H1 (cell line): ENCODE data around the gene PDE6D. TPM values are rescaled to one million over a fixed set of nuclear protein-coding genes. Genes with fewer than 3 reads are reported as not detected.

Experiments
- CTCF ChIA-PET: fragments of 300-600 bp; sonication (Branson Sonifier 250); formaldehyde crosslinking; loops from one replicate; lab custom pipeline; 2021; ENCODE audit not compliant: partially characterized antibody; lab: Charles Lee
- POLR2A ChIA-PET: fragments of 300-600 bp; sonication (Branson Sonifier 250); formaldehyde crosslinking; loops from one replicate; lab custom pipeline; 2021; ENCODE audit warnings: inconsistent platforms; ENCODE audit not compliant: partially characterized antibody; lab: Charles Lee
- DNase-seq, 2 experiments: peaks; one replicate each; pipeline versions ENCODE4 v3.0.0 to v3.0.0-alpha.2; 2010 to 2022; ENCODE audit warnings: low spot score in 2 of 2, low read depth in 1 of 2, mixed read lengths in 1 of 2
- FAIRE-seq: peaks from 2 replicates; lab custom pipeline; 2011; peaks lifted over from hg19 to GRCh38; lab: Jason Lieb, UNC
- H2AFZ ChIP-seq: 2 replicates; pipeline ENCODE4 v1.8.1; 2012; ENCODE audit warnings: low read length, inconsistent platforms
- H2AK5ac ChIP-seq: 2 replicates; pipeline ENCODE4 v1.6.1; 2013; ENCODE audit warnings: low read depth, low read length
- H2BK120ac ChIP-seq: replicated peaks from 2 replicates; pipeline ENCODE3; 2013; ENCODE audit warnings: low read depth, low read length, inconsistent platforms
- H2BK12ac ChIP-seq: 2 replicates; pipeline ENCODE4 v1.6.1; 2013; ENCODE audit warnings: low read depth, low read length
- H2BK15ac ChIP-seq: 2 replicates; pipeline ENCODE4 v1.6.1; 2013; ENCODE audit warnings: low read length
- H2BK20ac ChIP-seq: 2 replicates; pipeline ENCODE4 v1.6.1; 2013; ENCODE audit warnings: low read length
- H2BK5ac ChIP-seq: 2 replicates; pipeline ENCODE4 v1.6.1; 2013; ENCODE audit warnings: low read depth, low read length
- H3K14ac ChIP-seq: 2 replicates; pipeline ENCODE4 v1.6.1; 2013; ENCODE audit warnings: inconsistent platforms; ENCODE audit not compliant: insufficient read length
- H3K18ac ChIP-seq: 2 replicates; pipeline ENCODE4 v1.6.1; 2013; ENCODE audit warnings: low read length; ENCODE audit errors: extremely low read depth
- H3K23ac ChIP-seq: 2 replicates; pipeline ENCODE4 v1.6.1; 2013; ENCODE audit warnings: inconsistent platforms; ENCODE audit not compliant: insufficient read length
- H3K23me2 ChIP-seq: 2 replicates; pipeline ENCODE4 v1.6.1; 2013; ENCODE audit warnings: low read depth, low read length
- H3K27ac ChIP-seq: 2 replicates; pipeline ENCODE4 v1.6.1; 2011; ENCODE audit warnings: low read depth, low read length, inconsistent platforms
- H3K27me3 ChIP-seq, 4 experiments: replicated peaks in 1 of 4; 1 replicate in 1 of 4; 2 replicates in 3 of 4; pipeline versions ENCODE4 v1.6.1 to v1.8.1; 2011 to 2013; ENCODE audit warnings: low read length in 3 of 4, mild to moderate bottlenecking in 3 of 4, inconsistent platforms in 2 of 4, mixed read lengths in 2 of 4, moderate library complexity in 1 of 4; ENCODE audit not compliant: control insufficient read depth in 3 of 4, insufficient read depth in 3 of 4; ENCODE audit errors: extremely low read depth in 1 of 4
- H3K36me3 ChIP-seq, 4 experiments: 2 replicates each; pipeline versions ENCODE4 v1.6.1 to v1.8.1; 2011 to 2013; ENCODE audit warnings: mild to moderate bottlenecking in 4 of 4, low read length in 3 of 4, moderate library complexity in 2 of 4, control low read depth in 1 of 4, inconsistent platforms in 1 of 4; ENCODE audit not compliant: insufficient read depth in 4 of 4, control insufficient read depth in 2 of 4
- H3K4ac ChIP-seq: replicated peaks from 2 replicates; pipeline ENCODE3; 2013; ENCODE audit warnings: low read length, low read depth, mixed read lengths, inconsistent platforms; ENCODE audit not compliant: insufficient read length
- H3K4me1 ChIP-seq, 4 experiments: replicated peaks in 1 of 4; 1 replicate in 1 of 4; 2 replicates in 3 of 4; pipeline versions ENCODE4 v1.6.1 to v1.8.1; 2011 to 2013; ENCODE audit warnings: low read length in 3 of 4, inconsistent platforms in 2 of 4, mixed read lengths in 1 of 4; ENCODE audit not compliant: insufficient read depth in 4 of 4, control insufficient read depth in 3 of 4
- H3K4me2 ChIP-seq, 2 experiments: 2 replicates each; pipeline versions ENCODE4 v1.6.1 to v1.8.1; 2011 to 2013; ENCODE audit warnings: low read depth in 2 of 2, low read length in 2 of 2, control low read depth in 1 of 2, inconsistent platforms in 1 of 2, mild to moderate bottlenecking in 1 of 2; ENCODE audit not compliant: insufficient read depth in 1 of 2
- H3K4me3 ChIP-seq, 4 experiments: fragments of 200-600, 300-600 bp in 1 of 4; sonication (generic), shearing (Covaris generic), sonication (Bioruptor Twin) in 1 of 4; 2 replicates each; pipeline versions ENCODE4 v1.5.1 to v1.8.1; 2011 to 2016; ENCODE audit warnings: low read length in 4 of 4, low read depth in 3 of 4, control low read depth in 2 of 4, inconsistent platforms in 2 of 4, mild to moderate bottlenecking in 2 of 4, mixed read lengths in 1 of 4, moderate library complexity in 1 of 4; ENCODE audit not compliant: insufficient read depth in 2 of 4; ENCODE audit errors: extremely low read depth in 1 of 4
- H3K56ac ChIP-seq: replicated peaks from 2 replicates; pipeline ENCODE3; 2013; ENCODE audit warnings: low read depth, mild to moderate bottlenecking, mixed read lengths, low read length, inconsistent platforms; ENCODE audit not compliant: insufficient read length
- H3K79me1 ChIP-seq: 2 replicates; pipeline ENCODE4 v1.6.1; 2013; ENCODE audit warnings: low read depth, low read length, control low read depth
- H3K79me2 ChIP-seq, 2 experiments: 2 replicates each; pipeline versions ENCODE4 v1.6.1 to v1.8.1; 2012 to 2013; ENCODE audit warnings: low read length in 2 of 2, mild to moderate bottlenecking in 2 of 2, inconsistent platforms in 1 of 2; ENCODE audit not compliant: insufficient read depth in 2 of 2, control insufficient read depth in 1 of 2
- H3K9ac ChIP-seq, 4 experiments: replicated peaks in 1 of 4; 1 replicate in 1 of 4; 2 replicates in 3 of 4; pipeline versions ENCODE4 v1.6.1 to v1.8.1; 2011 to 2013; ENCODE audit warnings: low read depth in 3 of 4, low read length in 3 of 4, control low read depth in 2 of 4, mild to moderate bottlenecking in 2 of 4, moderate library complexity in 2 of 4, inconsistent platforms in 1 of 4; ENCODE audit errors: extremely low read depth in 1 of 4
- H3K9me3 ChIP-seq, 2 experiments: 2 replicates each; pipeline versions ENCODE4 v1.6.1 to v1.8.1; 2012 to 2013; ENCODE audit warnings: mild to moderate bottlenecking in 2 of 2, moderate library complexity in 2 of 2, control low read depth in 1 of 2, inconsistent platforms in 1 of 2, low read depth in 1 of 2, low read length in 1 of 2, mixed read lengths in 1 of 2; ENCODE audit not compliant: insufficient read depth in 2 of 2
- H4K20me1 ChIP-seq, 2 experiments: replicated peaks in 1 of 2; 2 replicates each; pipeline versions ENCODE3 to v1.8.1; 2011 to 2013; ENCODE audit warnings: inconsistent platforms in 2 of 2, low read length in 2 of 2, mild to moderate bottlenecking in 1 of 2; ENCODE audit not compliant: insufficient read depth in 2 of 2, control insufficient read depth in 1 of 2
- H4K5ac ChIP-seq: 2 replicates; pipeline ENCODE4 v1.6.1; 2013; ENCODE audit warnings: low read length, low read depth, mixed read lengths, inconsistent platforms; ENCODE audit not compliant: insufficient read length
- H4K8ac ChIP-seq: 2 replicates; pipeline ENCODE4 v1.8.0; 2013; ENCODE audit warnings: mild to moderate bottlenecking, moderate library complexity, low read length, inconsistent platforms; ENCODE audit not compliant: insufficient read depth; ENCODE audit errors: extremely low read depth
- H4K91ac ChIP-seq: replicated peaks from 2 replicates; pipeline ENCODE3; 2013; ENCODE audit warnings: low read length, mixed read lengths, inconsistent platforms; ENCODE audit not compliant: insufficient read length
- CTCF ChIP-seq, 3 experiments: IDR thresholded peaks; 1 replicate in 2 of 3; 2 replicates in 1 of 3; pipeline versions ENCODE4 v1.5.1 to v1.6.1; 2011; ENCODE audit warnings: low read length in 3 of 3, mild to moderate bottlenecking in 3 of 3, inconsistent platforms in 2 of 3, low read depth in 1 of 3, moderate library complexity in 1 of 3; ENCODE audit not compliant: insufficient read depth in 1 of 3; ENCODE audit errors: control extremely low read depth in 1 of 3
- E2F6 ChIP-seq: IDR thresholded peaks from 2 replicates; pipeline ENCODE4 v1.6.1; 2012; ENCODE audit warnings: inconsistent platforms
- NANOG ChIP-seq: IDR thresholded peaks from 2 replicates; pipeline ENCODE4 v1.6.1; 2011; ENCODE audit warnings: low read length, low read depth, mild to moderate bottlenecking, inconsistent platforms; ENCODE audit not compliant: insufficient read depth, poor library complexity, severe bottlenecking
- POLR2A ChIP-seq, 2 experiments: IDR thresholded peaks; 1 replicate in 1 of 2; 2 replicates in 1 of 2; pipeline ENCODE4 v1.6.1; 2011; ENCODE audit warnings: low read depth in 2 of 2, low read length in 2 of 2, mild to moderate bottlenecking in 2 of 2; ENCODE audit errors: control extremely low read depth in 1 of 2
- SAP30 ChIP-seq: fragments of 300-600 bp; sonication (generic); IDR thresholded peaks from 2 replicates; pipeline ENCODE4 v1.7.1; 2012; ENCODE audit warnings: low read length, moderate library complexity, mild to moderate bottlenecking, inconsistent platforms; ENCODE audit not compliant: insufficient read depth, insufficient replicate concordance
- SIN3A ChIP-seq, 2 experiments: IDR thresholded peaks in 1 of 2; conservative IDR thresholded peaks in 1 of 2; 2 replicates each; pipeline ENCODE4 v1.6.1; 2011 to 2012; ENCODE audit warnings: low read length in 2 of 2, improper control_type of control experiment in 1 of 2, low read depth in 1 of 2, mild to moderate bottlenecking in 1 of 2
- TAF1 ChIP-seq: IDR thresholded peaks from 2 replicates; pipeline ENCODE4 v1.6.1; 2011; ENCODE audit warnings: mild to moderate bottlenecking, low read depth, low read length
- WGBS, 2 experiments: shearing (Covaris generic) in 1 of 2; methylation state at CpG; one replicate each; pipeline versions ENCODE4 v1.1.6 to v1.1.7; 2013 to 2015; ENCODE audit warnings: low lambda C conversion rate in 2 of 2, mixed read lengths in 2 of 2, inconsistent platforms in 1 of 2, low coverage in 1 of 2, missing lambda C conversion rate in 1 of 2; ENCODE audit not compliant: insufficient replicate concordance in 2 of 2, insufficient coverage in 1 of 2, insufficient read length in 1 of 2; ENCODE audit errors: extremely low coverage in 1 of 2, missing lambda C conversion rate in 1 of 2; 5-methylcytosine and 5-hydroxymethylcytosine counted together
- polyA plus RNA-seq, 7 experiments: library from polyadenylated mRNA; depleted of rRNA in 3 of 7; stranded (reverse) in 5 of 7; unstranded in 2 of 7; fragments of >200 nt in 5 of 7; fragments of 200-250 nt in 2 of 7; gene quantifications; 1 replicate in 5 of 7; 2 replicates in 1 of 7; 4 replicates in 1 of 7; pipeline versions ENCODE4 v1.2.1 to v1.2.3, GENCODE V29; 2011 to 2013; ENCODE audit warnings: missing spikeins in 2 of 7, mixed read lengths in 2 of 7
- total RNA-seq: library from RNA; stranded (reverse); fragmentation: NEBNext Ultra II Directional; extraction: Animal tissue kit (Norgen Biotek cat#: 25700); gene quantifications from 2 replicates; pipeline ENCODE4 v1.2.1, GENCODE V29; 2021

Gene PDE6D
- total and polyA plus RNA-seq, 2 of the 8 experiments (the other 6 are each of a cell fraction or from before 2014, with no cell fraction given), result 33.7 to 63.9 TPM

GRCh38 chr2:231709981-231710798 lies 70.9 kb downstream of the PDE6D start:
- no peaks in the 10 kb centered on the region for H3K27me3 ChIP-seq
- H2AK5ac ChIP-seq, result no peak overlapping the region
- FAIRE-seq (no peak), DNase-seq (peak in 1 of 2 experiments; percentile 84)
- H3K36me3 ChIP-seq, result peaks cover 14 to 43% (median 28%) of the 10 kb centered on the region in 4 experiments
- H3K4me1 ChIP-seq, result peaks cover 0 to 27% (median 20%) of the 10 kb centered on the region in 4 experiments; a peak in 6 of 7 replicates
- peaks cover 11% of the 10 kb centered on the region for H3K23me2 ChIP-seq
- WGBS, 2 experiments, result 1% methylated on average over 62 of the region's 105 CpGs; no CpG with 5 or more reads in 1 of the 2 experiments
- H3K9ac ChIP-seq, result peak overlapping the region; percentile 96 to 99 (median 98)
- peak overlapping the region; percentile 87 for H2BK5ac ChIP-seq
- H4K5ac ChIP-seq, result no peak overlapping the region
- H4K20me1 ChIP-seq, result peaks cover 19 to 21% of the 10 kb centered on the region in 2 experiments
- H2BK20ac ChIP-seq, result no peak overlapping the region
- peak overlapping the region; percentile 77 for H4K91ac ChIP-seq
- peak overlapping the region; percentile 99 for H4K8ac ChIP-seq
- peak overlapping the region; percentile 94 for H3K27ac ChIP-seq
- peak overlapping the region; percentile 81 to 87 for H3K4me2 ChIP-seq
- no peak overlapping the region for H2AFZ ChIP-seq
- H3K79me1 ChIP-seq, result no peaks in the 10 kb centered on the region
- H3K23ac ChIP-seq, result no peak overlapping the region
- CTCF ChIA-PET, result interaction anchor here (1.5 to 5.2 kb wide), 3 partner anchors 28 to 35 kb away, joined by 5 to 66 read pairs (median 6); no protein-coding TSS in a partner anchor
- H3K18ac ChIP-seq, result peak overlapping the region; percentile 87
- H2BK12ac ChIP-seq, result no peak overlapping the region
- H3K56ac ChIP-seq, result peak overlapping the region; percentile 74
- H3K79me2 ChIP-seq, result peaks cover 38 to 63% of the 10 kb centered on the region in 2 experiments
- no peak overlapping the region for H3K14ac ChIP-seq
- POLR2A ChIA-PET, result interaction anchor here (1.0 to 22.8 kb wide), 19 partner anchors 5 to 246 kb away, joined by 3 to 1080 read pairs (median 9); partner anchors contain the start of genes COPS7B, NCL and PDE6D
- no peaks in the 10 kb centered on the region for H3K9me3 ChIP-seq
- H3K4ac ChIP-seq, result no peak overlapping the region
- H2BK15ac ChIP-seq, result no peak overlapping the region
- no peak overlapping the region for H2BK120ac ChIP-seq
- H3K4me3 ChIP-seq, result peak overlapping the region; percentile 83 to 99 (median 90)
- peak; percentile 16 for TF ChIP-seq NANOG
- TF ChIP-seq E2F6, result peak; percentile 71
- peak in 2 of 3 experiments; percentile 63 to 79; a peak in 3 of 4 replicates for TF ChIP-seq CTCF (IDR thresholded peaks at IDR 0.05; ENCODE audit: control extremely low read depth in 1 of 3, insufficient read depth in 1 of 3, low read depth in 1 of 3, low read length in 3 of 3)
- TF ChIP-seq SIN3A (conservative IDR thresholded peaks at IDR 0.05 in 1 of 2, IDR thresholded peaks at IDR 0.05 in 1 of 2; ENCODE audit: low read depth in 1 of 2, low read length in 2 of 2), result peak in 1 of 2 experiments; percentile 46; a peak in 2 of 4 replicates
- no peak for TF ChIP-seq SAP30
- peak; percentile 66 for TF ChIP-seq TAF1
- peak in 1 of 2 experiments; percentile 70; a peak in 2 of 3 replicates for TF ChIP-seq POLR2A (IDR thresholded peaks at IDR 0.05; ENCODE audit: control extremely low read depth in 1 of 2, low read depth in 2 of 2, low read length in 2 of 2)
